SK-N-SH treated with all-trans-retinoic acid at 6 μM for 48 hours (cell line): ENCODE measurements around the gene TSPAN14.

ENCODE experiments used
- ATAC-seq: fragments of 200-7000 bp; cut with Tn5 transposase; 3 replicates; pipeline ENCODE4 v1.9.1; 2020; ENCODE audit warnings: mild to moderate bottlenecking, moderate library complexity
- ARNTL ChIP-seq: fragments of 450-650 bp; formaldehyde crosslinking; IDR thresholded peaks from 2 replicates; pipeline ENCODE4 v1.5.0; 2020; ENCODE audit warnings: low read depth, mild to moderate bottlenecking, moderate library complexity, borderline replicate concordance
- BACH2 ChIP-seq: fragments of 250-450 bp; sonication (Bioruptor Pico); IDR thresholded peaks from 2 replicates; pipeline ENCODE4 v1.9.0; 2021; ENCODE audit warnings: mild to moderate bottlenecking, borderline replicate concordance
- CREB5 ChIP-seq: fragments of 250-450 bp; sonication (Bioruptor Pico); IDR thresholded peaks from 2 replicates; pipeline ENCODE4 v1.5.1; 2020; ENCODE audit warnings: low read depth, mild to moderate bottlenecking, moderate library complexity
- CSRNP3 ChIP-seq: fragments of 250-450 bp; sonication (Bioruptor Pico); IDR thresholded peaks from 2 replicates; pipeline ENCODE4 v1.5.1; 2021; ENCODE audit warnings: mild to moderate bottlenecking, moderate library complexity
- ESRRG ChIP-seq: fragments of 250-450 bp; sonication (Bioruptor Pico); IDR thresholded peaks from 2 replicates; pipeline ENCODE4 v1.6.1; 2021; ENCODE audit warnings: mild to moderate bottlenecking
- GLIS3 ChIP-seq: fragments of 250-450 bp; sonication (Bioruptor Pico); IDR thresholded peaks from 2 replicates; pipeline ENCODE4 v1.5.0; 2020; ENCODE audit warnings: mild to moderate bottlenecking, moderate library complexity
- ISL1 ChIP-seq: fragments of 250-450 bp; sonication (Bioruptor Pico); IDR thresholded peaks from 2 replicates; pipeline ENCODE4 v2.1.2; 2022; ENCODE audit warnings: mild to moderate bottlenecking, moderate library complexity
- OSR1 ChIP-seq: fragments of 250-450 bp; sonication (Bioruptor Pico); IDR thresholded peaks from 2 replicates; pipeline ENCODE4 v1.8.0; 2022; ENCODE audit warnings: moderate library complexity, mild to moderate bottlenecking, inconsistent platforms
- PATZ1 ChIP-seq: fragments of 250-450 bp; sonication (Bioruptor Pico); IDR thresholded peaks from 2 replicates; pipeline ENCODE4 v1.8.0; 2020; ENCODE audit warnings: mild to moderate bottlenecking, moderate library complexity, borderline replicate concordance
- POU6F1 ChIP-seq: fragments of 250-450 bp; sonication (Bioruptor Pico); IDR thresholded peaks from 2 replicates; pipeline ENCODE4 v1.8.0; 2021; ENCODE audit warnings: low read depth, mild to moderate bottlenecking, moderate library complexity, borderline replicate concordance
- PPARA ChIP-seq: fragments of 250-450 bp; sonication (Bioruptor Pico); IDR thresholded peaks from 2 replicates; pipeline ENCODE4 v1.5.0; 2020; ENCODE audit warnings: mild to moderate bottlenecking, borderline replicate concordance
- RARB ChIP-seq: fragments of 250-450 bp; sonication (Bioruptor Pico); IDR thresholded peaks from 2 replicates; pipeline ENCODE4 v1.8.0; 2021; ENCODE audit warnings: mild to moderate bottlenecking, moderate library complexity
- SNAI2 ChIP-seq: fragments of 250-450 bp; sonication (Bioruptor Pico); IDR thresholded peaks from 2 replicates; pipeline ENCODE4 v1.5.0; 2020; ENCODE audit warnings: mild to moderate bottlenecking, moderate library complexity
- TCF4 ChIP-seq: fragments of 250-450 bp; sonication (Bioruptor Pico); IDR thresholded peaks from 2 replicates; pipeline ENCODE4 v1.8.0; 2021; ENCODE audit warnings: mild to moderate bottlenecking, moderate library complexity, borderline replicate concordance
- TSHZ2 ChIP-seq: fragments of 250-450 bp; sonication (Bioruptor Pico); IDR thresholded peaks from 2 replicates; pipeline ENCODE4 v1.5.0; 2020; ENCODE audit warnings: mild to moderate bottlenecking, moderate library complexity
- ZC3H10 ChIP-seq: fragments of 250-450 bp; sonication (Bioruptor Pico); IDR thresholded peaks from 2 replicates; pipeline ENCODE4 v1.5.1; 2021; ENCODE audit warnings: mild to moderate bottlenecking, moderate library complexity
- ZFP3 ChIP-seq: fragments of 250-450 bp; sonication (Bioruptor Pico); IDR thresholded peaks from 2 replicates; pipeline ENCODE4 v1.5.0; 2020; ENCODE audit warnings: mild to moderate bottlenecking, moderate library complexity
- ZFP30 ChIP-seq: fragments of 450-650 bp; formaldehyde crosslinking; IDR thresholded peaks from 2 replicates; pipeline ENCODE4 v1.5.0; 2022; ENCODE audit warnings: mild to moderate bottlenecking, moderate library complexity
- ZNF565 ChIP-seq: fragments of 450-650 bp; formaldehyde crosslinking; conservative IDR thresholded peaks from 2 replicates; pipeline ENCODE4 v1.5.0; 2020; ENCODE audit warnings: low read depth, mild to moderate bottlenecking, moderate library complexity
- ZNF8 ChIP-seq: fragments of 450-650 bp; formaldehyde crosslinking; IDR thresholded peaks from 2 replicates; pipeline ENCODE4 v1.5.0; 2020; ENCODE audit warnings: mild to moderate bottlenecking, moderate library complexity

TSPAN14 gene

GRCh38 chr10:80580638-80581468 is 126.7 kb downstream of the TSPAN14 start (continued):
- TF ChIP-seq POU6F1 (CRISPR knock-in tag) (no peak), TCF4 (CRISPR knock-in tag) (no peak), ZFP30 (no peak), SNAI2 (CRISPR knock-in tag) (no peak), ZC3H10 (CRISPR knock-in tag) (no peak), GLIS3 (CRISPR knock-in tag) (no peak)

- TF ChIP-seq ZNF565 (CRISPR knock-in tag) (no peak), ZNF8 (CRISPR knock-in tag) (no peak), GLIS3 (CRISPR knock-in tag) (no peak), OSR1 (CRISPR knock-in tag) (no peak), ZFP3 (CRISPR knock-in tag) (no peak), SNAI2 (CRISPR knock-in tag) (no peak), POU6F1 (CRISPR knock-in tag) (no peak)
Measured at GRCh38 chr10:80581469-80581835, 127.3 kb downstream of the TSPAN14 start.

GRCh38 chr10:80582286-80582960 is 128.3 kb downstream of the TSPAN14 start:
- ATAC-seq, result no peak
- no peak for TF ChIP-seq BACH2 (CRISPR knock-in tag)
- TF ChIP-seq GLIS3 (CRISPR knock-in tag), result no peak
- no peak for TF ChIP-seq SNAI2 (CRISPR knock-in tag)
- TF ChIP-seq ARNTL (CRISPR knock-in tag), result no peak
- TF ChIP-seq RARB (CRISPR knock-in tag), result no peak
- TF ChIP-seq ISL1 (CRISPR knock-in tag), result no peak
- no peak for TF ChIP-seq ESRRG (CRISPR knock-in tag)
- TF ChIP-seq ZFP30, result no peak
- no peak for TF ChIP-seq PPARA
- TF ChIP-seq PATZ1 (CRISPR knock-in tag), result no peak
- TF ChIP-seq CSRNP3, result no peak
- TF ChIP-seq TSHZ2 (CRISPR knock-in tag), result no peak
- TF ChIP-seq ZNF8 (CRISPR knock-in tag), result no peak
- no peak for TF ChIP-seq OSR1 (CRISPR knock-in tag)
- TF ChIP-seq CREB5 (CRISPR knock-in tag), result no peak
- no peak for TF ChIP-seq ZC3H10 (CRISPR knock-in tag)
- no peak for TF ChIP-seq ZFP3 (CRISPR knock-in tag)
- TF ChIP-seq ZNF565 (CRISPR knock-in tag), result no peak
- TF ChIP-seq, all 23 proteins: peak for 0

More at GRCh38 chr10:80581469-80581835, 127.3 kb downstream of the TSPAN14 start:
- ATAC-seq, result no peak
